Loucy (cell line): Measurements from ENCODE around the gene ZFP91.

Experiments
- H2AFZ ChIP-seq: fragments of 200-600 bp; sonication (generic); 2 replicates; pipeline ENCODE4 v1.6.0; 2016; ENCODE audit warnings: antibody characterized with exemption, mild to moderate bottlenecking, low read length, moderate library complexity
- H3F3A ChIP-seq: fragments of 200-600 bp; 2 replicates; pipeline ENCODE4 v1.6.0; 2016; ENCODE audit warnings: antibody characterized with exemption, low read depth, mild to moderate bottlenecking
- H3K27me3 ChIP-seq: fragments of 200-600 bp; sonication (generic); 2 replicates; pipeline ENCODE4 v1.6.1; 2014; ENCODE audit warnings: low read length, mild to moderate bottlenecking; ENCODE audit not compliant: insufficient read depth, poor library complexity, severe bottlenecking
- H3K36me3 ChIP-seq: fragments of 200-600 bp; sonication (generic); 2 replicates; pipeline ENCODE4 v1.6.1; 2016; ENCODE audit warnings: low read length; ENCODE audit not compliant: insufficient read depth
- H3K4me1 ChIP-seq: fragments of 200-600 bp; sonication (generic); 2 replicates; pipeline ENCODE4 v1.5.1; 2014; ENCODE audit warnings: low read length, mild to moderate bottlenecking; ENCODE audit not compliant: insufficient read depth, poor library complexity, severe bottlenecking
- H3K4me2 ChIP-seq: fragments of 200-600 bp; sonication (generic); 2 replicates; pipeline ENCODE4 v1.6.0; 2014; ENCODE audit warnings: antibody characterized with exemption, low read length, low read depth, mild to moderate bottlenecking; ENCODE audit not compliant: poor library complexity, severe bottlenecking
- H3K4me3 ChIP-seq: fragments of 200-600 bp; sonication (generic); 2 replicates; pipeline ENCODE4 v1.5.1; 2014; ENCODE audit warnings: low read length, mild to moderate bottlenecking, mixed read lengths; ENCODE audit not compliant: poor library complexity, severe bottlenecking
- H3K79me2 ChIP-seq: fragments of 200-600 bp; sonication (generic); 2 replicates; pipeline ENCODE4 v1.6.1; 2014; ENCODE audit warnings: low read length; ENCODE audit not compliant: insufficient read depth
- H3K9ac ChIP-seq: fragments of 200-600 bp; sonication (generic); 2 replicates; pipeline ENCODE4 v1.6.0; 2014; ENCODE audit warnings: mild to moderate bottlenecking, low read depth, low read length, moderate library complexity; ENCODE audit not compliant: poor library complexity, severe bottlenecking
- H3K9me2 ChIP-seq: fragments of 200-600 bp; sonication (generic); replicated peaks from 2 replicates; pipeline ENCODE4 v1.6.1; 2016; ENCODE audit warnings: low read depth, low read length, mixed read lengths
- H3K9me3 ChIP-seq: fragments of 200-600 bp; sonication (generic); 2 replicates; pipeline ENCODE4 v1.6.1; 2014; ENCODE audit warnings: mild to moderate bottlenecking, antibody characterized with exemption, low read length, low read depth; ENCODE audit not compliant: insufficient read depth
- H4K20me1 ChIP-seq: fragments of 200-600 bp; sonication (generic); 2 replicates; pipeline ENCODE4 v1.6.0; 2014; ENCODE audit warnings: antibody characterized with exemption, low read length, mild to moderate bottlenecking; ENCODE audit not compliant: insufficient read depth, poor library complexity, severe bottlenecking
- EZH2phosphoT487 ChIP-seq: fragments of 200-600 bp; IDR thresholded peaks from 2 replicates; pipeline ENCODE4 v1.6.1; 2018; ENCODE audit warnings: antibody characterized with exemption, mild to moderate bottlenecking, moderate library complexity, borderline replicate concordance
- TF ChIP-seq, protein P1 (sequence below): fragments of 200-600 bp; sonication (generic); conservative IDR thresholded peaks from 2 replicates; pipeline ENCODE4 v1.5.1; 2014; ENCODE audit warnings: mild to moderate bottlenecking, antibody characterized with exemption, low read length

The ZFP91 gene

DNA sequence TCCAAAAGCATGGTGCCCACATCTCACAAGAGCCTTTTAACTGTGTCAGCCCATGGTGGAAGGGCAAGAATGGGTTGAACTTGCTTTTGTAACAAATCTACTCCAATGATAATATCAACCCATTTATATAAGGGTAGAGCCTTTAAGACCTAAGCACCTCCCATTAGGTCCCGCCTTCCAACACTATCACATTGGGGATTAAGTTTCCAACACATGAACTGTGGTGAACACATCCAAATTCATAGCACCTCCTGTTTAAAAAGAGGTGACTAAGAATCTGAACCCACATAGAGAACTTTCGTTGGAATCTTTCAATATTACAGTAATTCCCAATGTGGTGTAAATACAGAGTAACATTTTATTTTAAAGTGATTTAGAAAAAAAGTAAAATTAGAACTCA is 34.4 kb downstream of the ZFP91 start:
- Histone ChIP-seq H3K9me2 (no peaks in the 10 kb centered on the region), H3K4me3 (no peak overlapping the region), H3F3A (no peaks in the 10 kb centered on the region), H3K36me3 (peaks cover 86% of the 10 kb centered on the region), H3K79me2 (peaks cover 26% of the 10 kb centered on the region), H3K4me2 (no peak overlapping the region), H3K9ac (no peak overlapping the region), H2AFZ (no peak overlapping the region), H3K9me3 (no peaks in the 10 kb centered on the region), H3K4me1 (no peaks in the 10 kb centered on the region), H4K20me1 (peaks cover 20% of the 10 kb centered on the region), H3K27me3 (no peaks in the 10 kb centered on the region)
- TF ChIP-seq, protein P1, sequence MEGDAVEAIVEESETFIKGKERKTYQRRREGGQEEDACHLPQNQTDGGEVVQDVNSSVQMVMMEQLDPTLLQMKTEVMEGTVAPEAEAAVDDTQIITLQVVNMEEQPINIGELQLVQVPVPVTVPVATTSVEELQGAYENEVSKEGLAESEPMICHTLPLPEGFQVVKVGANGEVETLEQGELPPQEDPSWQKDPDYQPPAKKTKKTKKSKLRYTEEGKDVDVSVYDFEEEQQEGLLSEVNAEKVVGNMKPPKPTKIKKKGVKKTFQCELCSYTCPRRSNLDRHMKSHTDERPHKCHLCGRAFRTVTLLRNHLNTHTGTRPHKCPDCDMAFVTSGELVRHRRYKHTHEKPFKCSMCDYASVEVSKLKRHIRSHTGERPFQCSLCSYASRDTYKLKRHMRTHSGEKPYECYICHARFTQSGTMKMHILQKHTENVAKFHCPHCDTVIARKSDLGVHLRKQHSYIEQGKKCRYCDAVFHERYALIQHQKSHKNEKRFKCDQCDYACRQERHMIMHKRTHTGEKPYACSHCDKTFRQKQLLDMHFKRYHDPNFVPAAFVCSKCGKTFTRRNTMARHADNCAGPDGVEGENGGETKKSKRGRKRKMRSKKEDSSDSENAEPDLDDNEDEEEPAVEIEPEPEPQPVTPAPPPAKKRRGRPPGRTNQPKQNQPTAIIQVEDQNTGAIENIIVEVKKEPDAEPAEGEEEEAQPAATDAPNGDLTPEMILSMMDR: no peak
- TF ChIP-seq EZH2phosphoT487: no peak

DNA sequence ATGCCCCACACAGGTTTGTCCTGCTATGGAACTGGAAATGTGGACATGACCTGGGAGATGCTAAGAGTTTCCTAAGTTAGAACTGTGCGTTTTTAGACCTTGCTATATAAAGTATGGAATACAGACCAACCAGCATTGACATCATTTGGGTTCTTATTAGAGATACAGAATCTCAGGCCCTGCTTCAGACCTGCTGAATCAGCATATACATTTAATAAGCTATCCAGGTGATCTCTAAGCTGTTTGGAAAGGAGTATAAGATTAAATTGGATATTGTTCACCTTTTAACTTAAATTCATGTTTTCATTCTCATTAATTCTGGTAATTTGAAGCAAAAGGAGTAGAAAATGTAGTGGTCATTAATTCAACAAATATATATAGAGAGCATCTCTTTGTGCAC is 36.7 kb downstream of the ZFP91 start:
- Histone ChIP-seq H3K9ac (no peak overlapping the region), H3K4me1 (no peaks in the 10 kb centered on the region), H3K9me2 (no peaks in the 10 kb centered on the region), H3K9me3 (no peaks in the 10 kb centered on the region), H3K27me3 (no peaks in the 10 kb centered on the region), H3K79me2 (peaks cover 7% of the 10 kb centered on the region; the same call in 1 of the 2 replicates), H3K4me2 (no peak overlapping the region), H2AFZ (no peak overlapping the region), H3K36me3 (peaks cover 100% of the 10 kb centered on the region), H3K4me3 (no peak overlapping the region), H4K20me1 (peaks cover 4% of the 10 kb centered on the region), H3F3A (no peaks in the 10 kb centered on the region)
- TF ChIP-seq EZH2phosphoT487: no peak
- TF ChIP-seq, protein P1: no peak

DNA sequence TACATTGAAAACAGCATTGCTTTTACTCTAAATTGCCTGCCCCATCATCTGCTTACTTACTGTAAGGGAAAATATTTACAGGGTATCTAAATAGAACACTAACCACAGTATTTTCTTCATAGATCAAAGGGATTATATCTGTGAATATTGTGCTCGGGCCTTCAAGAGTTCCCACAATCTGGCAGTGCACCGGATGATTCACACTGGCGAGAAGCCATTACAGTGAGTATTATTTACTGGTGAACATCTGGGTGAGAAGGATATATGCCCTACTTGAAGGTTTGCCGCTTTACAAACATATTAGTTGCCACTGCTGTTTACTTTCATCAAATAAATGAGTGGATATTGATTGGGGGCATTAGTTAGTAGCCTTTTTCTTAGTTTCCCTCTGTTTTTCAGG is 37.7 kb downstream of the ZFP91 start:
- Histone ChIP-seq H3K4me2 (no peak overlapping the region), H3K9ac (no peak overlapping the region), H3K36me3 (peaks cover 100% of the 10 kb centered on the region), H3K27me3 (no peaks in the 10 kb centered on the region), H4K20me1 (peaks cover 4% of the 10 kb centered on the region), H3K4me3 (no peak overlapping the region), H2AFZ (no peak overlapping the region), H3K9me3 (no peaks in the 10 kb centered on the region), H3K4me1 (no peaks in the 10 kb centered on the region), H3K9me2 (no peaks in the 10 kb centered on the region), H3F3A (no peaks in the 10 kb centered on the region), H3K79me2 (no peaks in the 10 kb centered on the region)
- no peak for TF ChIP-seq EZH2phosphoT487
- TF ChIP-seq, protein P1: no peak
